Kidney (tissue), 14 donors: Measurements from ENCODE around the gene NOX4. TPM values are rescaled to one million over a fixed set of nuclear protein-coding genes. Genes with fewer than 3 reads are reported as not detected.

Experiments used
- DNase-seq, 5 donors: peaks; one replicate each; pipeline ENCODE4 v3.0.0-alpha.2; 2013 to 2020
- FAIRE-seq: peaks from 2 replicates; lab custom pipeline; 2012; peaks lifted over from hg19 to GRCh38; lab: Jason Lieb, UNC
- H3K27ac ChIP-seq, 2 donors: one replicate each; pipeline ENCODE4 v1.7.0; 2013; ENCODE audit warnings: low read depth in 2 of 2, low read length in 2 of 2, inconsistent platforms in 1 of 2
- H3K27me3 ChIP-seq: one replicate; pipeline ENCODE4 v1.7.1; 2013; ENCODE audit warnings: low read length, inconsistent platforms; ENCODE audit not compliant: control insufficient read depth, insufficient read depth
- H3K36me3 ChIP-seq, 3 donors: one replicate each; pipeline versions ENCODE4 v1.7.0 to v1.7.1; 2013; ENCODE audit warnings: low read length in 3 of 3, control low read depth in 1 of 3, inconsistent platforms in 1 of 3; ENCODE audit not compliant: insufficient read depth in 3 of 3, control insufficient read depth in 2 of 3
- H3K4me1 ChIP-seq, 3 donors: one replicate each; pipeline versions ENCODE4 v1.7.0 to v1.7.1; 2013; ENCODE audit warnings: low read length in 3 of 3, inconsistent platforms in 1 of 3, low read depth in 1 of 3; ENCODE audit not compliant: control insufficient read depth in 2 of 3, insufficient read depth in 2 of 3
- H3K4me3 ChIP-seq, 3 donors: one replicate each; pipeline versions ENCODE4 v1.7.0 to v1.8.1; 2013; ENCODE audit warnings: low read length in 3 of 3, control low read depth in 1 of 3, inconsistent platforms in 1 of 3
- H3K9ac ChIP-seq, 3 donors: one replicate each; pipeline versions ENCODE4 v1.7.0 to v1.7.1; 2013; ENCODE audit warnings: low read length in 3 of 3, control low read depth in 1 of 3, inconsistent platforms in 1 of 3
- H3K9me3 ChIP-seq, 3 donors: one replicate each; pipeline versions ENCODE4 v1.7.0 to v1.7.1; 2013; ENCODE audit warnings: low read length in 3 of 3, control low read depth in 1 of 3, inconsistent platforms in 1 of 3; ENCODE audit not compliant: control insufficient read depth in 2 of 3, insufficient read depth in 1 of 3
- intact Hi-C: fragments of 100-400 bp; cut with DNase I; formaldehyde crosslinking; loops from one replicate; pipeline ENCODE4 v1.11.1; 2022
- polyA plus RNA-seq: library from polyadenylated mRNA; stranded (reverse); fragments of 350-450 nt; fragmentation: Illumina TruSeq; extraction: RNeasy Lipid Tissue Mini Kit (QIAGEN cat#74804); gene quantifications from one replicate; pipeline ENCODE4 v1.2.3, GENCODE V29; 2014; ENCODE audit warnings: low read depth, low replicate concordance; ENCODE audit not compliant: insufficient read depth
- total RNA-seq: library from RNA; stranded (reverse); fragmentation: NEBNext Ultra II Directional; extraction: Animal tissue kit (Norgen Biotek cat#: 25700); gene quantifications from one replicate; pipeline ENCODE4 v1.2.1, GENCODE V29; 2021
- TF ChIP-seq, protein P1 (sequence below): IDR thresholded peaks from 3 replicates; pipeline ENCODE4 v1.5.1; 2012; ENCODE audit warnings: mild to moderate bottlenecking, moderate library complexity, borderline replicate concordance; ENCODE audit not compliant: insufficient read depth; ENCODE audit errors: extremely low read depth
- donor health status: control.
- donor health status: control.
- donor health status: control.
- donor health status: control.
- donor health status: control.
- donor health status: DM: yes; HTN: yes; CAD: no.
- donor health status: Normal renal cell carcinoma (clear cell type).

The NOX4 gene
- total and polyA plus RNA-seq, 2 donors from 2014 or later = 13.0 to 370 TPM

DNA sequence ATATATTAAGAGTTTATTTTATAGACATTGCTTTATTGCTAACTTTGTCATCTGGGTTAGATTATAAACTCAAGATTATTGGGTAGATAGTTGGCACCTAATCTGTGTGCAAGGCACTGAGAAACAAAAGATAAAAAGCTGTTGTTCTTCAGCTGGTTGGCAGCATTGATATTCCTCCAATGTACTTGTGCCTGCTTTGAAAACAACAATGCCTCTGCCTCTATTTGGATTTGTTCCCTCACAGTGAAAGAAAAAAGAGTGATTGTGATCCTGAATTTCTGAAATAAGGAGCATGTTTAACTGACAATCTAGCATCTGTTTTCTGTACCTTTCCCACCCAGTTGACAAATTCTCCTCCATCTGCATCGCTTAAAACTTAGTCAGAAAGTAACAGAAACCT, 215.2 kb downstream of the NOX4 start:
- H3K27me3 ChIP-seq = no peaks in the 10 kb centered on the region
- no peak overlapping the region for H3K9ac ChIP-seq
- TF ChIP-seq, protein P1, sequence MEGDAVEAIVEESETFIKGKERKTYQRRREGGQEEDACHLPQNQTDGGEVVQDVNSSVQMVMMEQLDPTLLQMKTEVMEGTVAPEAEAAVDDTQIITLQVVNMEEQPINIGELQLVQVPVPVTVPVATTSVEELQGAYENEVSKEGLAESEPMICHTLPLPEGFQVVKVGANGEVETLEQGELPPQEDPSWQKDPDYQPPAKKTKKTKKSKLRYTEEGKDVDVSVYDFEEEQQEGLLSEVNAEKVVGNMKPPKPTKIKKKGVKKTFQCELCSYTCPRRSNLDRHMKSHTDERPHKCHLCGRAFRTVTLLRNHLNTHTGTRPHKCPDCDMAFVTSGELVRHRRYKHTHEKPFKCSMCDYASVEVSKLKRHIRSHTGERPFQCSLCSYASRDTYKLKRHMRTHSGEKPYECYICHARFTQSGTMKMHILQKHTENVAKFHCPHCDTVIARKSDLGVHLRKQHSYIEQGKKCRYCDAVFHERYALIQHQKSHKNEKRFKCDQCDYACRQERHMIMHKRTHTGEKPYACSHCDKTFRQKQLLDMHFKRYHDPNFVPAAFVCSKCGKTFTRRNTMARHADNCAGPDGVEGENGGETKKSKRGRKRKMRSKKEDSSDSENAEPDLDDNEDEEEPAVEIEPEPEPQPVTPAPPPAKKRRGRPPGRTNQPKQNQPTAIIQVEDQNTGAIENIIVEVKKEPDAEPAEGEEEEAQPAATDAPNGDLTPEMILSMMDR = no peak
- H3K4me3 ChIP-seq = no peak overlapping the region
- no peaks in the 10 kb centered on the region for H3K9me3 ChIP-seq
- no peak for DNase-seq
- intact Hi-C loops = no loop called here
- no peaks in the 10 kb centered on the region for H3K4me1 ChIP-seq
- no peak for FAIRE-seq
- no peaks in the 10 kb centered on the region for H3K36me3 ChIP-seq
- no peak overlapping the region for H3K27ac ChIP-seq

Other genes starting within 250 kb of the NOX4 start
- not detected for gene TRIM77, start 218.9 kb upstream of the NOX4 start, total RNA-seq
- gene TRIM77, start 218.9 kb upstream of the NOX4 start, polyA plus RNA-seq = not detected